Brain microvascular endothelial cell (primary cell): Measurements from ENCODE around the gene IL17B.

Experiments used
- DNase-seq: peaks from one replicate; pipeline ENCODE4 v3.0.0-alpha.2; 2020
- H3K27ac ChIP-seq: fragments of 250-450 bp; sonication (Bioruptor Pico); 2 replicates; pipeline ENCODE4 v1.5.1; 2020; ENCODE audit warnings: mild to moderate bottlenecking, moderate library complexity
- H3K27me3 ChIP-seq: fragments of 250-450 bp; sonication (Bioruptor Pico); replicated peaks from 2 replicates; pipeline ENCODE4 v1.5.1; 2020; ENCODE audit warnings: mild to moderate bottlenecking
- H3K36me3 ChIP-seq: fragments of 250-450 bp; sonication (Bioruptor Pico); replicated peaks from 2 replicates; pipeline ENCODE4 v1.5.1; 2020; ENCODE audit warnings: mild to moderate bottlenecking
- H3K4me3 ChIP-seq: 2 replicates; pipeline ENCODE4 v1.5.1; 2011; ENCODE audit warnings: low read depth, mild to moderate bottlenecking, control low read depth, low read length, moderate library complexity
- in situ Hi-C: cut with HindIII; loops from 2 replicates; pipeline ENCODE4 v1.10.0; 2017; ENCODE audit warnings: low sequenced_read_pairs, low pct_ligation_motif_present
- TF ChIP-seq, protein P1 (sequence below): IDR thresholded peaks from 2 replicates; pipeline ENCODE4 v1.5.1; 2011; ENCODE audit warnings: low read depth, mild to moderate bottlenecking, moderate library complexity, low read length, control low read depth, inconsistent platforms; ENCODE audit errors: missing control alignments

IL17B gene

DNA sequence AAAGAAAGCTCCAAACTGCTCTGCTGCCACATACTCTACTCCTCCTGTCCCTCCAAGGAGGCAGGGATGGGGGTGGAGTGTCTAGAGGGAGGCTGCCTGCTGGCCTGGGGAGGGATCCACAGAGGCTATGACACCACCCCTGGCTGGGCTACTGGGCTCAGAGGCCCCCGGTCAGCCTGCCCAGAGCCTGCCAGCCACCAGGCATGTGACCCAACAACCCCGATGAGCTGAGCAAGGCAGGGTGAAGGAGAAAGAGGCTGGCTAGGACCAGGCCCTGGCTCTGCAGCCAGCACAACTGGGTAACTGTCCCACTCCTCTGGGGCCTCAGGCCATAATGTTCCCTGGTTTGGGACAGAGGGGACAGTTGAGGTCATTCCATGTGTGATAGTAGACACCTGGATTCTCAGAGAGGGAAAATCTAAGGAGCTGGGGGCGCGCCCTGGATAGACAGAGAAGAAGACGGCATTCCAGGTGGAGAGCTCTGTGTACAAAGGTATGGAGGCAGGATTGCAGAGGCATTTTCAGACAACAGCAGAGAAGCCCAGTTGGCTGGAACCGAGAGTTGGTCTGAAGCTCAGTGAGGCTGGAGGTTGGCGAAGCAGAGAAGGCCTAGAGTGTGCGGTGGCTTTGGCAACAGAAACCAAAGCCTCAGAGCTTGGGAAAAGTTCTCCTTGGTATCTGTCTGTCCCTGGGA, 33.8 kb upstream of the IL17B start:
- in situ Hi-C loops = no loop called here
- Histone ChIP-seq H3K27ac (peak overlapping the region; percentile 78), H3K4me3 (no peak overlapping the region)

DNA sequence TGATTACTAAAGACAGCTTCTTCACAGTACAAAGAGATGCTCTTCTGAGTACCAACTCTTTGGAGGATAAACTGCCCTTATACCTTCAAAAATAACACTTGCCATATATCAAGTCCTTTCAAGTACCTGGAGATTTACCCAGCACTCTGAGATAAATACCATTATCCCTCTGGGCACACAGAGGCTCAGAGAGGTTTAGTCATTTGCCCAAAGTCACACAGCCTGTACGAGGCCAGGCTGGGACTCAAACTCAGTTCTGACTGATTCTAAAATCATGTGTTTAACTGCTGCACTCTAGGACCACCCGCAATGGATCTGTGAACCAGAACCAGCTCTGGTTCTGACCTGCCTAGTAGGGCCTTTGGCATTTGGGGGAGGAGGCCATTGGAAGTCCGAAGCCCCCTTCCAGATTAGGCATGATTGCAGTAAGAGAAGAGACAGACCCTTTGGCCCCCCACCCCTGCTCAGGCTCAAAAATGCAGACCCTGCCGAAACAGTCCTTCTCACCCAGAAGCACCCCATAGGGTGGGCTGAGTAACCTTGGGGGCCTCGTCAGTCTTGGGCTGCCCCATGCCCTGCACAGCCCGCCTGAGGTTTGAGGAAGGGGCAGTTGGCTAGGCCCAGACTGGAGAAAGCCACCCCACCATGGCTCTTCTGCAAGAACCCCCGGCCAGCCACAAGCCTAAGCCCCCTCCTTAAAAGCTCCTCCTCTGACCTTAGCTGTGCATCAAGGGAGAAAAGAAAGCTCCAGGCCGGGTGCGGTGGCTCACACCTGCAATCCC, 32.8 kb upstream of the IL17B start:
- in situ Hi-C loops = no loop called here
- TF ChIP-seq, protein P1, sequence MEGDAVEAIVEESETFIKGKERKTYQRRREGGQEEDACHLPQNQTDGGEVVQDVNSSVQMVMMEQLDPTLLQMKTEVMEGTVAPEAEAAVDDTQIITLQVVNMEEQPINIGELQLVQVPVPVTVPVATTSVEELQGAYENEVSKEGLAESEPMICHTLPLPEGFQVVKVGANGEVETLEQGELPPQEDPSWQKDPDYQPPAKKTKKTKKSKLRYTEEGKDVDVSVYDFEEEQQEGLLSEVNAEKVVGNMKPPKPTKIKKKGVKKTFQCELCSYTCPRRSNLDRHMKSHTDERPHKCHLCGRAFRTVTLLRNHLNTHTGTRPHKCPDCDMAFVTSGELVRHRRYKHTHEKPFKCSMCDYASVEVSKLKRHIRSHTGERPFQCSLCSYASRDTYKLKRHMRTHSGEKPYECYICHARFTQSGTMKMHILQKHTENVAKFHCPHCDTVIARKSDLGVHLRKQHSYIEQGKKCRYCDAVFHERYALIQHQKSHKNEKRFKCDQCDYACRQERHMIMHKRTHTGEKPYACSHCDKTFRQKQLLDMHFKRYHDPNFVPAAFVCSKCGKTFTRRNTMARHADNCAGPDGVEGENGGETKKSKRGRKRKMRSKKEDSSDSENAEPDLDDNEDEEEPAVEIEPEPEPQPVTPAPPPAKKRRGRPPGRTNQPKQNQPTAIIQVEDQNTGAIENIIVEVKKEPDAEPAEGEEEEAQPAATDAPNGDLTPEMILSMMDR = no peak
- Histone ChIP-seq H3K27me3 (no peaks in the 10 kb centered on the region), H3K4me3 (no peak overlapping the region), H3K36me3 (peaks cover 55% of the 10 kb centered on the region), H3K27ac (peak overlapping the region; percentile 78)
- no peak for DNase-seq

More for the DNA sequence above, 33.8 kb upstream of the IL17B start:
- TF ChIP-seq, protein P1 = no peak
- Histone ChIP-seq H3K27me3 (no peaks in the 10 kb centered on the region), H3K36me3 (peaks cover 65% of the 10 kb centered on the region)
- DNase-seq = no peak

DNA sequence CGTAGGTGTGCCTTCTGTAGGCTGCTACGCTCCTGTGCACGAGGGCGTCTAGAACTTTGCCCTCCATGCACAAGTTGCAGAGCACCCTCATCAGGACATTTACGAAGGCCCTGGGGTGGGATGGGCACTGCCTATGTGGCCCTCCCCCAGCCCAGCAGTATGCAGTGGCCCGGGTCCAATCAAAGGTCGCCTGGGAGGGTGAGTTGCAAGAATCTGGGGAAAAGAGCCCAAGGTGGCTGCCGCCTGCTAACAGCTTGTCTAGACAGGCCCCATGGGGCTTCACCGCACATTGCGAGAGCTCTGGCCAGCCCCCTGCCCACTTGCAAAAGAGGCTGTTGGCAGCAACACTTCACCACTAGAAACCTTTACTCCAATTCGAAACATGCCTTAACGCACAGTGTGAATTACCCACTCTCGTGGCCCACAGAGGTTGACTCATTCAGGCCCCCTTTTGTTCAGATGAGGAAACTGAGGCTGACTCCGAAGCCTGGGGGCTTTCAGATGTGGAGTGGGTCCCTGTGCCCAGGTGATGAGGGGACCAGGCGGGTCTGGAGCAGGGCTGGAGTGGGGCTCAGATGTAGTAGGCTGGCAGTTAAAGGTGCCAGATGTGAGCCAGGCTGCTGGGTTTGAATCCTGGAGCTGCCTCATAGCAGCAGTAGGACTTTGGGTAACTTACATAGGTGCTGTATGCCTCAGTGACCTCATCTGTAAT, 31.8 kb upstream of the IL17B start:
- peak overlapping the region; percentile 76 for H3K4me3 ChIP-seq
- H3K27me3 ChIP-seq = no peaks in the 10 kb centered on the region
- H3K27ac ChIP-seq = peak overlapping the region; percentile 31
- H3K36me3 ChIP-seq = peaks cover 44% of the 10 kb centered on the region
- DNase-seq = no peak
- in situ Hi-C loops = no loop called here
- TF ChIP-seq, protein P1 = no peak

DNA sequence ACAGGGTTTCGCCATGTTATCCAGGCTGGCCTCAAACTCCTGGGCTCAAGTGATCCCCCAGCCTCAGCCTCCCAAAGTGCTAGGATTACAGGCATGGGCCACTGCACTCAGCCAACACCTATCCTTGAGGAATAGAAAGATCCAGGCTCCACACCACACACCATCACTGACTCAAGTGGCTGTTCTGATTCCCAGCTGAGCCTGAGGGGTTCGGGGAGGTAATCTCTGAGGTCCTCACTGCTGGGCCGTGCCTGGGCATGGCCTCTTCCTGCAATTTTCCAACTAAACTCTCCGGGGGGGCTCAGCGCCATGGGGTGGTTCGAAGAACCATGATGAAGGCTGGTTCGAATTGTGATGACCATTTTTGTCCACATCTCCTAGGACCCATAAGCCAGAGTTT, 31.0 kb upstream of the IL17B start:
- TF ChIP-seq, protein P1 = no peak
- peaks cover 39% of the 10 kb centered on the region for H3K36me3 ChIP-seq
- peak overlapping the region; percentile 96 for H3K27ac ChIP-seq
- no peak for DNase-seq
- no peaks in the 10 kb centered on the region for H3K27me3 ChIP-seq
- in situ Hi-C loops = no loop called here
- peak overlapping the region; percentile 76 for H3K4me3 ChIP-seq

DNA sequence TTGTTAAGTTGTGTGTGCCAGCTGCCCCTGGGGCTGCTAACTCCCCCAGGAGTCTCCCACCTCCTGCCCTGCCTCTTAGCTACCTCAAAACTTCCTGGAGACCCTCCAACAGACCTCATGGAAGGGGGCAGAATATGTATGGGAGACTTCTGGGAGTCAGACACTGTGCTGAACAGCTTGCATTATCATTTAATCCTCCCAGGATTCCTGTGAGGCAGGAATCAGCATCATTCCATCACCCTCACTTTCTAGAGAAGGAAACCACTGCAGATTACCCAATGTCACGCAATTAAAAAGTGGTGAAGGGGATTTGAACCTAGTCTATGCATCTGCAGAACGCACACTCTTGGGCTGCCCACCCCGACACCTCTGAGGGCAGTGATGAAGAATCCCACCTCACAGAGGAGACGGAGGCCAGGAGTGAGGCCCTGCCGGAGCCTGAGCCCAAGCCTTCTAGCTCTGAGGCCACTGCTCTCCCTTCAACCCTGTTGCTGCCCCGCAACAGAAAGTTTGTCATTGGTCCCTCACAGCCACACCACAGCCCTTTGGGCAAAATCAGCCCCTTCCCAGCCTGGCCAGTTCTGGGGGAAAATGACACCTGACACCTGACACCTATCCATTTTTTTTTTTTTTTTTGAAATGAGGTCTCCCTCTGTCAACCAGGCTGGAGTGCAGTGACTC, 30.3 kb upstream of the IL17B start:
- H3K27me3 ChIP-seq = no peaks in the 10 kb centered on the region
- in situ Hi-C loops = no loop called here
- no peak for DNase-seq
- H3K27ac ChIP-seq = peak overlapping the region; percentile 96
- peak overlapping the region; percentile 76 for H3K4me3 ChIP-seq
- TF ChIP-seq, protein P1 = no peak
- peaks cover 36% of the 10 kb centered on the region for H3K36me3 ChIP-seq
